ENCODE results near the gene SIGLEC7. TPM values are rescaled to one million over a fixed set of nuclear protein-coding genes. Genes with fewer than 3 reads are reported as not detected.

The SIGLEC7 gene
- total RNA-seq, 1 donor from 2014 or later = not detected

Other genes starting within 250 kb of the SIGLEC7 start
- gene KLK4, start 230.9 kb upstream of the SIGLEC7 start, total RNA-seq = not detected
- gene KLK5, start 189.3 kb upstream of the SIGLEC7 start, total RNA-seq = 1.1 TPM
- not detected for gene KLK6, start 172.7 kb upstream of the SIGLEC7 start, total RNA-seq
- 0.51 TPM for gene KLK7, start 158.4 kb upstream of the SIGLEC7 start, total RNA-seq
- 1.3 TPM for gene KLK8, start 140.7 kb upstream of the SIGLEC7 start, total RNA-seq
- 13.8 TPM for gene KLK10, start 122.6 kb upstream of the SIGLEC7 start, total RNA-seq
- 11.4 TPM for gene KLK11, start 115.7 kb upstream of the SIGLEC7 start, total RNA-seq
- gene KLK12, start 107.3 kb upstream of the SIGLEC7 start, total RNA-seq = 7.2 TPM
- 4.8 TPM for gene KLK13, start 77.2 kb upstream of the SIGLEC7 start, total RNA-seq
- gene KLK14, start 59.4 kb upstream of the SIGLEC7 start, total RNA-seq = 0.72 TPM
- 6.1 TPM for gene CTU1, start 33.9 kb upstream of the SIGLEC7 start, total RNA-seq
- gene SIGLEC9, start 17.4 kb upstream of the SIGLEC7 start, total RNA-seq = 0.21 TPM
- gene CD33, start 82.8 kb downstream of the SIGLEC7 start, total RNA-seq = 3.5 TPM
- not detected for gene SIGLECL1, start 108.8 kb downstream of the SIGLEC7 start, total RNA-seq
- 0.10 TPM for gene IGLON5, start 169.3 kb downstream of the SIGLEC7 start, total RNA-seq
- gene VSIG10L, start 199.8 kb downstream of the SIGLEC7 start, total RNA-seq = 2.5 TPM
- 71.3 TPM for gene ETFB, start 224.1 kb downstream of the SIGLEC7 start, total RNA-seq
- gene CLDND2, start 226.7 kb downstream of the SIGLEC7 start, total RNA-seq = not detected
- gene NKG7, start 230.4 kb downstream of the SIGLEC7 start, total RNA-seq = 2.3 TPM
- not detected for gene LIM2, start 245.7 kb downstream of the SIGLEC7 start, total RNA-seq
- gene C19orf84, start 248.3 kb downstream of the SIGLEC7 start, total RNA-seq = not detected